OCI-LY7 (cell line): ENCODE measurements around the gene LUC7L.
"Not testable (repeated sequence)": the region's sequence is repeated elsewhere in the genome, so short reads cannot be mapped to it uniquely, and the experiment has no call there.

ENCODE experiments used
- EZH2phosphoT487 ChIP-seq: fragments of 200-600 bp; sonication (generic); IDR thresholded peaks from 2 replicates; pipeline ENCODE4 v1.6.1; 2018; ENCODE audit warnings: low read depth, borderline replicate concordance, mild to moderate bottlenecking, mixed run types, antibody characterized with exemption, low read length, moderate library complexity, mixed read lengths
- TF ChIP-seq, protein P1 (sequence below): fragments of 200-600 bp; sonication (generic); conservative IDR thresholded peaks from 2 replicates; pipeline ENCODE4 v1.5.1; 2014; ENCODE audit warnings: mild to moderate bottlenecking, antibody characterized with exemption, low read length, moderate library complexity, mixed read lengths

DNA sequence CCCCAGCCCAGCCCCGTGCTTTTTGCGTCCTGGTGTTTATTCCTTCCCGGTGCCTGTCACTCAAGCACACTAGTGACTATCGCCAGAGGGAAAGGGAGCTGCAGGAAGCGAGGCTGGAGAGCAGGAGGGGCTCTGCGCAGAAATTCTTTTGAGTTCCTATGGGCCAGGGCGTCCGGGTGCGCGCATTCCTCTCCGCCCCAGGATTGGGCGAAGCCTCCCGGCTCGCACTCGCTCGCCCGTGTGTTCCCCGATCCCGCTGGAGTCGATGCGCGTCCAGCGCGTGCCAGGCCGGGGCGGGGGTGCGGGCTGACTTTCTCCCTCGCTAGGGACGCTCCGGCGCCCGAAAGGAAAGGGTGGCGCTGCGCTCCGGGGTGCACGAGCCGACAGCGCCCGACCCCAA is 53.2 kb downstream of the LUC7L start:
- TF ChIP-seq, protein P1, sequence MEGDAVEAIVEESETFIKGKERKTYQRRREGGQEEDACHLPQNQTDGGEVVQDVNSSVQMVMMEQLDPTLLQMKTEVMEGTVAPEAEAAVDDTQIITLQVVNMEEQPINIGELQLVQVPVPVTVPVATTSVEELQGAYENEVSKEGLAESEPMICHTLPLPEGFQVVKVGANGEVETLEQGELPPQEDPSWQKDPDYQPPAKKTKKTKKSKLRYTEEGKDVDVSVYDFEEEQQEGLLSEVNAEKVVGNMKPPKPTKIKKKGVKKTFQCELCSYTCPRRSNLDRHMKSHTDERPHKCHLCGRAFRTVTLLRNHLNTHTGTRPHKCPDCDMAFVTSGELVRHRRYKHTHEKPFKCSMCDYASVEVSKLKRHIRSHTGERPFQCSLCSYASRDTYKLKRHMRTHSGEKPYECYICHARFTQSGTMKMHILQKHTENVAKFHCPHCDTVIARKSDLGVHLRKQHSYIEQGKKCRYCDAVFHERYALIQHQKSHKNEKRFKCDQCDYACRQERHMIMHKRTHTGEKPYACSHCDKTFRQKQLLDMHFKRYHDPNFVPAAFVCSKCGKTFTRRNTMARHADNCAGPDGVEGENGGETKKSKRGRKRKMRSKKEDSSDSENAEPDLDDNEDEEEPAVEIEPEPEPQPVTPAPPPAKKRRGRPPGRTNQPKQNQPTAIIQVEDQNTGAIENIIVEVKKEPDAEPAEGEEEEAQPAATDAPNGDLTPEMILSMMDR = not testable (repeated sequence)
- TF ChIP-seq EZH2phosphoT487 = not testable (repeated sequence)
